Naive thymus-derived CD8-positive, alpha-beta T cell (primary cell): ENCODE data around the gene BHLHE41. TPM values are rescaled to one million over a fixed set of nuclear protein-coding genes. Genes with fewer than 3 reads are reported as not detected.

Experiments used
- ATAC-seq, 2 donors: fragments of 150-1000 bp; cut with Tn5 transposase in 1 of 2; sonication (Bioruptor Pico), chemical (Tn5 transposase) in 1 of 2; 1 replicate in 1 of 2; 2 replicates in 1 of 2; pipeline ENCODE4 v1.10.0; 2021; ENCODE audit warnings: mild to moderate bottlenecking in 2 of 2, moderate library complexity in 2 of 2
- POLR2A ChIA-PET: fragments of 350-600 bp; sonication (Branson Sonifier 250); formaldehyde crosslinking; loops from one replicate; lab custom pipeline; 2021; ENCODE audit warnings: antibody characterized with exemption; lab: Charles Lee
- DNase-seq, 10 donors: peaks; one replicate each; pipeline versions ENCODE4 v3.0.0 to v3.0.0-alpha.2; 2020 to 2022
- H3K27ac Mint-ChIP-seq, 10 donors: one replicate each; pipeline ENCODE4 v1.8.0; 2020 to 2022; ENCODE audit warnings: mild to moderate bottlenecking in 10 of 10, mixed read lengths in 10 of 10, moderate library complexity in 4 of 10, inconsistent platforms in 1 of 10
- H3K27me3 Mint-ChIP-seq, 5 donors: one replicate each; pipeline ENCODE4 v1.8.0; 2021 to 2022; ENCODE audit warnings: mixed read lengths in 5 of 5
- H3K36me3 Mint-ChIP-seq, 3 donors: one replicate each; pipeline ENCODE4 v1.8.0; 2020 to 2022; ENCODE audit warnings: mixed read lengths in 3 of 3, mild to moderate bottlenecking in 2 of 3, inconsistent platforms in 1 of 3
- H3K4me1 Mint-ChIP-seq, 4 donors: one replicate each; pipeline ENCODE4 v1.8.0; 2021 to 2022; ENCODE audit warnings: mixed read lengths in 4 of 4
- H3K4me3 Mint-ChIP-seq, 10 donors: one replicate each; pipeline ENCODE4 v1.8.0; 2020 to 2022; ENCODE audit warnings: mild to moderate bottlenecking in 10 of 10, mixed read lengths in 10 of 10, moderate library complexity in 6 of 10, inconsistent platforms in 1 of 10
- H3K9me3 Mint-ChIP-seq, 9 donors: one replicate each; pipeline ENCODE4 v1.8.0; 2020 to 2022; ENCODE audit warnings: mixed read lengths in 9 of 9, mild to moderate bottlenecking in 3 of 9, inconsistent platforms in 1 of 9, moderate library complexity in 1 of 9
- polyA plus RNA-seq, 3 donors: library from polyadenylated mRNA; unstranded; fragments of 300-500 nt; fragmentation: Illumina TruSeq; gene quantifications; one replicate each; pipeline ENCODE4 v1.2.3, GENCODE V29; 2021
- total RNA-seq, 8 experiments: library from RNA in 2 of 8; stranded (reverse) in 2 of 8; gene quantifications; one replicate each; pipeline ENCODE4 v1.2.3 and lab custom pipeline; 2021 to 2026

Gene BHLHE41
- total and polyA plus RNA-seq, 5 experiments from 2014 or later = 0.08 to 0.44 (median 0.41) TPM; not detected in 2

GRCh38 chr12:26102953-26103352 is 21.9 kb downstream of the BHLHE41 start:
- peaks cover 4 to 19% (median 9%) of the 10 kb centered on the region in 5 donors for H3K27me3 Mint-ChIP-seq
- H3K9me3 Mint-ChIP-seq = no peaks in the 10 kb centered on the region
- no peaks in the 10 kb centered on the region for H3K36me3 Mint-ChIP-seq
- H3K4me3 Mint-ChIP-seq = no peak overlapping the region
- no peak overlapping the region for H3K27ac Mint-ChIP-seq
- DNase-seq (no peak), ATAC-seq (no peak)
- POLR2A ChIA-PET = no interaction called here
- no peaks in the 10 kb centered on the region for H3K4me1 Mint-ChIP-seq

- POLR2A ChIA-PET = no interaction called here
Measured at GRCh38 chr12:26101763-26102162, 23.1 kb downstream of the BHLHE41 start.

GRCh38 chr12:26101350-26101734 is 23.5 kb downstream of the BHLHE41 start:
- H3K27me3 Mint-ChIP-seq = peaks cover 4 to 19% (median 9%) of the 10 kb centered on the region in 5 donors
- H3K27ac Mint-ChIP-seq = no peak overlapping the region
- no peak for ATAC-seq
- no peaks in the 10 kb centered on the region for H3K36me3 Mint-ChIP-seq
- DNase-seq = no peak
- POLR2A ChIA-PET = no interaction called here
- H3K4me3 Mint-ChIP-seq = no peak overlapping the region
- no peaks in the 10 kb centered on the region for H3K9me3 Mint-ChIP-seq
- no peaks in the 10 kb centered on the region for H3K4me1 Mint-ChIP-seq

More at GRCh38 chr12:26101763-26102162, 23.1 kb downstream of the BHLHE41 start:
- H3K27ac Mint-ChIP-seq = no peak overlapping the region
- DNase-seq (no peak), ATAC-seq (no peak)
- no peaks in the 10 kb centered on the region for H3K4me1 Mint-ChIP-seq
- peaks cover 4 to 19% (median 9%) of the 10 kb centered on the region in 5 donors for H3K27me3 Mint-ChIP-seq
- H3K4me3 Mint-ChIP-seq = no peak overlapping the region
- no peaks in the 10 kb centered on the region for H3K36me3 Mint-ChIP-seq
- no peaks in the 10 kb centered on the region for H3K9me3 Mint-ChIP-seq

- ATAC-seq = no peak
- Mint-ChIP-seq H3K36me3 (no peaks in the 10 kb centered on the region), H3K27ac (no peak overlapping the region), H3K4me1 (no peaks in the 10 kb centered on the region), H3K9me3 (no peaks in the 10 kb centered on the region), H3K27me3 (peaks cover 4 to 19% (median 9%) of the 10 kb centered on the region in 5 donors), H3K4me3 (no peak overlapping the region)
- POLR2A ChIA-PET = no interaction called here
- no peak for DNase-seq
Measured at GRCh38 chr12:26100666-26101349, 24.0 kb downstream of the BHLHE41 start.

- POLR2A ChIA-PET = no interaction called here
- ATAC-seq (peak; percentile 83 to 89), DNase-seq (peak; percentile 22 to 71 (median 50))
- H3K4me3 Mint-ChIP-seq = no peak overlapping the region
- H3K27ac Mint-ChIP-seq = no peak overlapping the region
- peaks cover 0 to 2% (median 0%) of the 10 kb centered on the region in 4 donors for H3K4me1 Mint-ChIP-seq
- no peaks in the 10 kb centered on the region for H3K9me3 Mint-ChIP-seq
- no peaks in the 10 kb centered on the region for H3K36me3 Mint-ChIP-seq
- H3K27me3 Mint-ChIP-seq = peaks cover 0 to 10% (median 9%) of the 10 kb centered on the region in 5 donors
Measured at GRCh38 chr12:26097046-26097878, 27.6 kb downstream of the BHLHE41 start.

GRCh38 chr12:26096036-26096435 is 28.8 kb downstream of the BHLHE41 start:
- H3K9me3 Mint-ChIP-seq = no peaks in the 10 kb centered on the region
- H3K4me3 Mint-ChIP-seq = no peak overlapping the region
- H3K27me3 Mint-ChIP-seq = peaks cover 0 to 10% (median 5%) of the 10 kb centered on the region in 5 donors
- ATAC-seq (no peak), DNase-seq (no peak)
- H3K27ac Mint-ChIP-seq = peak overlapping the region in 1 of 10 donors; percentile 40
- POLR2A ChIA-PET = no interaction called here
- no peaks in the 10 kb centered on the region for H3K36me3 Mint-ChIP-seq
- H3K4me1 Mint-ChIP-seq = peaks cover 0 to 2% (median 0%) of the 10 kb centered on the region in 4 donors

GRCh38 chr12:26095186-26095585 is 29.7 kb downstream of the BHLHE41 start:
- Mint-ChIP-seq H3K27ac (no peak overlapping the region), H3K4me3 (no peak overlapping the region), H3K4me1 (peaks cover 0 to 2% (median 0%) of the 10 kb centered on the region in 4 donors), H3K36me3 (no peaks in the 10 kb centered on the region), H3K9me3 (no peaks in the 10 kb centered on the region), H3K27me3 (peaks cover 0 to 10% (median 5%) of the 10 kb centered on the region in 5 donors)
- no peak for DNase-seq
- POLR2A ChIA-PET = no interaction called here
- ATAC-seq = no peak

- POLR2A ChIA-PET = no interaction called here
- Mint-ChIP-seq H3K4me1 (peaks cover 0 to 2% (median 0%) of the 10 kb centered on the region in 4 donors), H3K36me3 (no peaks in the 10 kb centered on the region), H3K4me3 (no peak overlapping the region), H3K27ac (no peak overlapping the region), H3K9me3 (no peaks in the 10 kb centered on the region), H3K27me3 (peaks cover 0 to 2% (median 2%) of the 10 kb centered on the region in 5 donors)
- peak in 1 of 2 donors; percentile 62 for ATAC-seq
- DNase-seq = peak in 2 of 10 donors; percentile 27 to 28
Measured at GRCh38 chr12:26092346-26093105, 32.3 kb downstream of the BHLHE41 start.

GRCh38 chr12:26091822-26092221 is 33.0 kb downstream of the BHLHE41 start:
- DNase-seq = no peak
- peaks cover 0 to 2% (median 0%) of the 10 kb centered on the region in 4 donors for H3K4me1 Mint-ChIP-seq
- H3K27me3 Mint-ChIP-seq = peaks cover 0 to 2% (median 0%) of the 10 kb centered on the region in 5 donors
- H3K27ac Mint-ChIP-seq = no peak overlapping the region
- no peaks in the 10 kb centered on the region for H3K9me3 Mint-ChIP-seq
- POLR2A ChIA-PET = no interaction called here
- H3K36me3 Mint-ChIP-seq = no peaks in the 10 kb centered on the region
- ATAC-seq = no peak
- H3K4me3 Mint-ChIP-seq = no peak overlapping the region

- Mint-ChIP-seq H3K27ac (no peak overlapping the region), H3K36me3 (no peaks in the 10 kb centered on the region), H3K4me3 (no peak overlapping the region), H3K9me3 (no peaks in the 10 kb centered on the region), H3K4me1 (peaks cover 0 to 2% (median 0%) of the 10 kb centered on the region in 4 donors), H3K27me3 (peaks cover 0 to 2% (median 0%) of the 10 kb centered on the region in 5 donors)
- DNase-seq (no peak), ATAC-seq (no peak)
- POLR2A ChIA-PET = no interaction called here
Measured at GRCh38 chr12:26090836-26091510, 33.9 kb downstream of the BHLHE41 start.

- POLR2A ChIA-PET = no interaction called here
- Mint-ChIP-seq H3K36me3 (no peaks in the 10 kb centered on the region), H3K9me3 (peaks cover 0 to 8% (median 0%) of the 10 kb centered on the region in 9 donors), H3K27ac (no peak overlapping the region), H3K27me3 (peaks cover 0 to 2% (median 0%) of the 10 kb centered on the region in 5 donors), H3K4me1 (peaks cover 0 to 2% (median 0%) of the 10 kb centered on the region in 4 donors), H3K4me3 (no peak overlapping the region)
- DNase-seq (no peak), ATAC-seq (no peak)
Measured at GRCh38 chr12:26088998-26089397, 35.8 kb downstream of the BHLHE41 start.

- H3K27me3 Mint-ChIP-seq = peaks cover 0 to 2% (median 0%) of the 10 kb centered on the region in 5 donors
- H3K4me1 Mint-ChIP-seq = no peaks in the 10 kb centered on the region
- H3K36me3 Mint-ChIP-seq = no peaks in the 10 kb centered on the region
- no peak for ATAC-seq
- H3K4me3 Mint-ChIP-seq = no peak overlapping the region
- DNase-seq = no peak
- no peak overlapping the region for H3K27ac Mint-ChIP-seq
- POLR2A ChIA-PET = no interaction called here
- H3K9me3 Mint-ChIP-seq = peaks cover 0 to 19% (median 2%) of the 10 kb centered on the region in 9 donors
Measured at GRCh38 chr12:26086936-26087335, 37.9 kb downstream of the BHLHE41 start.
